Neural cell (in vitro differentiated cells): Measurements from ENCODE around the gene MRPS15. TPM values are rescaled to one million over a fixed set of nuclear protein-coding genes. Genes with fewer than 3 reads are reported as not detected.
A peak's percentile ranks its signal among the peaks of the same experiment; 100 is the strongest.

Source experiments
- H2AFZ ChIP-seq: fragments of 200-600, 300-800 bp; sonication (generic), shearing (Covaris generic); 2 replicates; pipeline ENCODE4 v1.6.0; 2014; ENCODE audit warnings: low read depth, mild to moderate bottlenecking, antibody characterized with exemption, low read length, moderate library complexity
- H3F3A ChIP-seq: fragments of 200-600 bp; shearing (Covaris generic); 2 replicates; pipeline ENCODE4 v1.6.1; 2016; ENCODE audit warnings: mild to moderate bottlenecking, moderate library complexity, mixed read lengths, antibody characterized with exemption, low read length; ENCODE audit not compliant: insufficient read depth, poor library complexity, severe bottlenecking
- H3K27ac ChIP-seq: fragments of 200-600, 300-800 bp; sonication (generic), shearing (Covaris generic); 2 replicates; pipeline ENCODE4 v1.5.1; 2014; ENCODE audit warnings: mild to moderate bottlenecking, low read length, moderate library complexity
- H3K27me3 ChIP-seq: fragments of 300-800, 200-600 bp; sonication (generic), shearing (Covaris generic); 2 replicates; pipeline ENCODE4 v1.6.0; 2014; ENCODE audit warnings: mild to moderate bottlenecking, low read depth, low read length, moderate library complexity; ENCODE audit not compliant: insufficient read depth
- H3K36me3 ChIP-seq: fragments of 300-800, 200-600 bp; sonication (generic), shearing (Covaris generic); 2 replicates; pipeline ENCODE4 v1.5.1; 2014; ENCODE audit warnings: mild to moderate bottlenecking, antibody characterized with exemption, low read length, moderate library complexity; ENCODE audit not compliant: insufficient read depth
- H3K4me2 ChIP-seq: fragments of 300-800, 200-600 bp; sonication (generic), shearing (Covaris generic); 2 replicates; pipeline ENCODE4 v1.6.0; 2014; ENCODE audit warnings: mild to moderate bottlenecking, low read length
- H3K4me3 ChIP-seq: fragments of 300-800, 200-600 bp; sonication (generic), shearing (Covaris generic); 2 replicates; pipeline ENCODE4 v1.5.1; 2014; ENCODE audit warnings: mild to moderate bottlenecking, low read length, moderate library complexity
- H3K79me2 ChIP-seq: fragments of 200-600 bp; shearing (Covaris generic); replicated peaks from 2 replicates; pipeline ENCODE4 v1.6.0; 2014; ENCODE audit warnings: mild to moderate bottlenecking, low read length, moderate library complexity; ENCODE audit not compliant: insufficient read depth
- H3K9ac ChIP-seq: fragments of 300-800, 200-600 bp; sonication (generic), shearing (Covaris generic); 2 replicates; pipeline ENCODE4 v1.6.1; 2016; ENCODE audit warnings: mild to moderate bottlenecking, low read length, mixed read lengths
- H3K9me2 ChIP-seq: fragments of 200-600 bp; shearing (Covaris generic); 2 replicates; pipeline ENCODE4 v1.6.1; 2016; ENCODE audit warnings: mild to moderate bottlenecking, low read length, mixed read lengths; ENCODE audit not compliant: insufficient read depth
- H3K9me3 ChIP-seq: fragments of 200-600, 300-800 bp; sonication (generic), shearing (Covaris generic); 2 replicates; pipeline ENCODE4 v1.6.1; 2016; ENCODE audit warnings: mild to moderate bottlenecking, mixed run types, low read length, moderate library complexity, mixed read lengths
- H4K20me1 ChIP-seq: fragments of 200-600 bp; shearing (Covaris generic); 2 replicates; pipeline ENCODE4 v1.6.1; 2016; ENCODE audit warnings: mild to moderate bottlenecking, mixed run types; ENCODE audit not compliant: insufficient read depth
- EP300 ChIP-seq: fragments of 450-650 bp; conservative IDR thresholded peaks from 2 replicates; pipeline ENCODE4 v1.6.1; 2014; ENCODE audit warnings: antibody characterized with exemption, mild to moderate bottlenecking, moderate library complexity; ENCODE audit not compliant: poor library complexity, severe bottlenecking
- EZH2 ChIP-seq: fragments of 200-600, 300-800 bp; shearing (Covaris generic), sonication (generic); IDR thresholded peaks from 2 replicates; pipeline ENCODE4 v1.6.1; 2014; ENCODE audit warnings: antibody characterized with exemption, low read length, borderline replicate concordance, mild to moderate bottlenecking; ENCODE audit not compliant: insufficient read depth, poor library complexity, severe bottlenecking
- MXI1 ChIP-seq: fragments of 450-650 bp; conservative IDR thresholded peaks from 2 replicates; pipeline ENCODE4 v1.6.1; 2014; ENCODE audit warnings: antibody characterized with exemption, mild to moderate bottlenecking; ENCODE audit not compliant: poor library complexity, severe bottlenecking
- POLR2AphosphoS5 ChIP-seq: IDR thresholded peaks from 2 replicates; pipeline ENCODE4 v1.6.1; 2012
- SMC3 ChIP-seq: fragments of 450-650 bp; conservative IDR thresholded peaks from 2 replicates; pipeline ENCODE4 v1.6.1; 2014; ENCODE audit warnings: antibody characterized with exemption, mild to moderate bottlenecking, moderate library complexity; ENCODE audit not compliant: poor library complexity
- TAF1 ChIP-seq: IDR thresholded peaks from 2 replicates; pipeline ENCODE4 v1.6.1; 2012; ENCODE audit warnings: low read depth
- polyA plus RNA-seq: library from polyadenylated mRNA; depleted of rRNA; stranded (reverse); fragments of >200 nt; gene quantifications from 2 replicates; pipeline ENCODE4 v1.2.3, GENCODE V29; 2014
- TF ChIP-seq, protein P1 (sequence below): fragments of 450-650 bp; IDR thresholded peaks from 2 replicates; pipeline ENCODE4 v1.5.1; 2014; ENCODE audit warnings: antibody characterized with exemption, mild to moderate bottlenecking, moderate library complexity; ENCODE audit not compliant: poor library complexity, severe bottlenecking
- TF ChIP-seq, protein P2 (sequence below): IDR thresholded peaks from 2 replicates; pipeline ENCODE4 v1.6.1; 2012; ENCODE audit warnings: borderline replicate concordance

MRPS15 gene
- polyA plus RNA-seq, 1 donor from 2014 or later: 65.6 TPM

DNA sequence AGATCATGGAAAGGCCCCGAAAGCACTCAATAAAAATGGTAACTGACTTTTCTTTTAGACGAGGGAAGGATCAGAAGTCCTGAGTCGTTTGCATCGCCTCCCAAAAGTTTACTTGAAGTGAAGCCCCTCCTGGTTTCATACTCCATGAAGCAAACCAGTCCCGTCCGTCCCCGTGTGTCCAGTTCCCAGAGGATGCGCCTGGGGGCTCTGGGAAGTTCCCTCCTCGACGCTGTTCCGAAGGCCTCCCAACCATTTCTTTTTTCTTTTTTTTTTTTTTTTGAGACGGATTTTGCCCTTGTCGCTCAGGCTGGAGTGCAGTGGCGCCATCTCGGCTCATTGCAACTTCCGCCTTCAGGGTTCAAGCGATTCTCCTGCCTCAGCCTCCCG, 13.3 kb downstream of the MRPS15 start:
- Histone ChIP-seq H3K9me2 (no peaks in the 10 kb centered on the region), H3K79me2 (peaks cover 9% of the 10 kb centered on the region), H3K9ac (peak overlapping the region; percentile 91), H4K20me1 (no peaks in the 10 kb centered on the region), H3K27me3 (no peaks in the 10 kb centered on the region), H3K9me3 (no peaks in the 10 kb centered on the region), H3K36me3 (no peaks in the 10 kb centered on the region), H3K27ac (peak overlapping the region; percentile 88), H3K4me2 (peak overlapping the region; percentile 66), H2AFZ (peak overlapping the region; percentile 86), H3K4me3 (peak overlapping the region; percentile 80), H3F3A (no peaks in the 10 kb centered on the region)
- TF ChIP-seq MXI1 (no peak), EP300 (no peak), SMC3 (no peak), EZH2 (no peak)
- TF ChIP-seq, protein P1, sequence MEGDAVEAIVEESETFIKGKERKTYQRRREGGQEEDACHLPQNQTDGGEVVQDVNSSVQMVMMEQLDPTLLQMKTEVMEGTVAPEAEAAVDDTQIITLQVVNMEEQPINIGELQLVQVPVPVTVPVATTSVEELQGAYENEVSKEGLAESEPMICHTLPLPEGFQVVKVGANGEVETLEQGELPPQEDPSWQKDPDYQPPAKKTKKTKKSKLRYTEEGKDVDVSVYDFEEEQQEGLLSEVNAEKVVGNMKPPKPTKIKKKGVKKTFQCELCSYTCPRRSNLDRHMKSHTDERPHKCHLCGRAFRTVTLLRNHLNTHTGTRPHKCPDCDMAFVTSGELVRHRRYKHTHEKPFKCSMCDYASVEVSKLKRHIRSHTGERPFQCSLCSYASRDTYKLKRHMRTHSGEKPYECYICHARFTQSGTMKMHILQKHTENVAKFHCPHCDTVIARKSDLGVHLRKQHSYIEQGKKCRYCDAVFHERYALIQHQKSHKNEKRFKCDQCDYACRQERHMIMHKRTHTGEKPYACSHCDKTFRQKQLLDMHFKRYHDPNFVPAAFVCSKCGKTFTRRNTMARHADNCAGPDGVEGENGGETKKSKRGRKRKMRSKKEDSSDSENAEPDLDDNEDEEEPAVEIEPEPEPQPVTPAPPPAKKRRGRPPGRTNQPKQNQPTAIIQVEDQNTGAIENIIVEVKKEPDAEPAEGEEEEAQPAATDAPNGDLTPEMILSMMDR: no peak
- TF ChIP-seq, protein P2, sequence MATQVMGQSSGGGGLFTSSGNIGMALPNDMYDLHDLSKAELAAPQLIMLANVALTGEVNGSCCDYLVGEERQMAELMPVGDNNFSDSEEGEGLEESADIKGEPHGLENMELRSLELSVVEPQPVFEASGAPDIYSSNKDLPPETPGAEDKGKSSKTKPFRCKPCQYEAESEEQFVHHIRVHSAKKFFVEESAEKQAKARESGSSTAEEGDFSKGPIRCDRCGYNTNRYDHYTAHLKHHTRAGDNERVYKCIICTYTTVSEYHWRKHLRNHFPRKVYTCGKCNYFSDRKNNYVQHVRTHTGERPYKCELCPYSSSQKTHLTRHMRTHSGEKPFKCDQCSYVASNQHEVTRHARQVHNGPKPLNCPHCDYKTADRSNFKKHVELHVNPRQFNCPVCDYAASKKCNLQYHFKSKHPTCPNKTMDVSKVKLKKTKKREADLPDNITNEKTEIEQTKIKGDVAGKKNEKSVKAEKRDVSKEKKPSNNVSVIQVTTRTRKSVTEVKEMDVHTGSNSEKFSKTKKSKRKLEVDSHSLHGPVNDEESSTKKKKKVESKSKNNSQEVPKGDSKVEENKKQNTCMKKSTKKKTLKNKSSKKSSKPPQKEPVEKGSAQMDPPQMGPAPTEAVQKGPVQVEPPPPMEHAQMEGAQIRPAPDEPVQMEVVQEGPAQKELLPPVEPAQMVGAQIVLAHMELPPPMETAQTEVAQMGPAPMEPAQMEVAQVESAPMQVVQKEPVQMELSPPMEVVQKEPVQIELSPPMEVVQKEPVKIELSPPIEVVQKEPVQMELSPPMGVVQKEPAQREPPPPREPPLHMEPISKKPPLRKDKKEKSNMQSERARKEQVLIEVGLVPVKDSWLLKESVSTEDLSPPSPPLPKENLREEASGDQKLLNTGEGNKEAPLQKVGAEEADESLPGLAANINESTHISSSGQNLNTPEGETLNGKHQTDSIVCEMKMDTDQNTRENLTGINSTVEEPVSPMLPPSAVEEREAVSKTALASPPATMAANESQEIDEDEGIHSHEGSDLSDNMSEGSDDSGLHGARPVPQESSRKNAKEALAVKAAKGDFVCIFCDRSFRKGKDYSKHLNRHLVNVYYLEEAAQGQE: no peak

DNA sequence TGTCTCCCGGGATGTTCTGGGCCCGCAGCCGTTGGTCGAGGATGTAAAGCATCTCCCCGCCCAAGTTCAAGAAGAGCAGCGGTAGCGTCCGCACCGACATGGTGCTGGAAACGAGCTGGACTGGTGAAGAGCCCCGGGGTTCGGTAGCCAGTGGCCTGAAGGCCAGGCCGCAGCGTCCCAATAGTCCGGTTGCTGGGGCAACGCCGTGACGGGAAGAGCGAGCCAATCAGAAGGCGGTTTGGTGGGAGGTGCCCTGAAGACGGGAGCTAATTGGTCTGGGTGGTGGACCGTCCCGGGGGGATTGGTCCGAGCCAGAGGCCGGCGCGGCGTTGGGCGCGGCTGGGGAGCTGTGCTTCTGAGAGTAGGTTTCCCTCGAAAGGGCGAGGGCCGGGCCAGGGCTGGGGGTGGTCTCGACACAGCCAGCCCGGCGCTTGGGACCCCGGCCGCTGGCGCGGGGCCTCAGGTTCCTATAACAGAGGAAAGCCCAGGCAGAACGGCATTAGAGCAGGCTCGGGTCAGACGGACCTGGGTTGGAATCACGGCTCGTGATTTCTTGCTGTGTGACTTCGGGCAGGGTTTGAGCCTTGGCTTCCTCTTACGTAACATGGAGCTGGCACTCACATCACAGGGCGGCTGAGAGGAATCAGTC, 13.8 kb downstream of the MRPS15 start, which contains the start of gene OSCP1:
TSS of gene OSCP1 (minus strand) at position 182 of the 649 bp plus-strand sequence. CDS start at position 100, 82 bp downstream.
- TF ChIP-seq, protein P2: peak; percentile 29
- TF ChIP-seq MXI1: peak; percentile 86
- peak; percentile 28 for TF ChIP-seq SMC3
- TF ChIP-seq EP300: peak; percentile 52
- no peak for TF ChIP-seq TAF1
- TF ChIP-seq POLR2AphosphoS5: peak; percentile 95
- peak within 1 kb of the TSS; percentile 88 for H3K27ac ChIP-seq
- H3K79me2 ChIP-seq: peaks cover 9% of the 10 kb centered on the region
- peak within 1 kb of the TSS; percentile 80 for H3K4me3 ChIP-seq
- H3K9me2 ChIP-seq: no peaks in the 10 kb centered on the region
- peak within 1 kb of the TSS; percentile 90 for H2AFZ ChIP-seq
- H3F3A ChIP-seq: no peaks in the 10 kb centered on the region
- peak within 1 kb of the TSS; percentile 91 for H3K9ac ChIP-seq
- H3K36me3 ChIP-seq: no peaks in the 10 kb centered on the region
- peak within 1 kb of the TSS; percentile 66 for H3K4me2 ChIP-seq
- no peaks in the 10 kb centered on the region for H3K9me3 ChIP-seq
- H3K27me3 ChIP-seq: no peaks in the 10 kb centered on the region
- H4K20me1 ChIP-seq: no peaks in the 10 kb centered on the region
